ENCODE data around the gene KEL.

Gene KEL

DNA sequence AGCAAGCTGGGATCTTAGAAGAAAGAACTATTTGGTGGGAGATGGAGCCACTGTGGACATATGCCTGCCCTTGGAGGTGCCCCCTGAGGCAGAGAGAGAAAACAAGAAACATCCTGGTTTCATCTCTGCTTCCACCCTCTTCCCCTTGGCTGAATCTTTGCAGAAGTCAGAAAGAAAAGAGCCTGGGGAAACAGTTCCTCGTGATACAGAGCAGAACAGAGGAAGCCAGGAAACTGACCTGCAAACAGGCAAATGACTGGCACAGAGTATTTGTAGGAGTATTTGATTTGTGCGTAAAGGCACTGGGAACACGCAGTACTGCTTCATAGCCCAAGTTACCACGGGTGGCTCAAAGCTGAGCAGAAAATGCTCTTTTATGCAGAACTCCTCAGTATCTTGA lies 7.0 kb upstream of the KEL start:
- Histone ChIP-seq H2AFZ (ENCODE audit: low read depth, low read length, severe bottlenecking) (no peak overlapping the region), H4K20me1 (ENCODE audit: low read depth, low read length) (no peaks in the 10 kb centered on the region)

DNA sequence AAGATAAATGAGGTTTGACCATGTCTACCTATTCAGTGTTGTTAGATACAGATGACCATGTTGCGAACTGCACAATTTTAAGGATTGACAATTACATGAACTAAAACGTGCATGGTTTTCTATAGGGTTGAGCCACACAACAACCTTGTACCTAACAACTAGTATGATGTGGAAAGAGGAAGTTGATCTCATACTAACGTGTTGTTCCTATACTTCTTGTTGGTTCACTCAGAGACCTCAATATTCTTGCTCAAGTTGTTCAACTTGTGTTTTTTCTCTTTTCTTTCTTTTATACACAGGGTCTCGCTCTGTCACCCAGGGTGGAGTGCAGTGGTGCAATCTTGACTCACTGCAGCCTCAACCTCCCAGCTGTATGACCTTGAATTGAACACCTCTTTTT lies 6.1 kb upstream of the KEL start:
- Histone ChIP-seq H3F3A (ENCODE audit: insufficient read depth) (no peaks in the 10 kb centered on the region), H3K36me3 (ENCODE audit: low read length) (no peaks in the 10 kb centered on the region), H3K27me3 (ENCODE audit: low read length) (no peaks in the 10 kb centered on the region), H3K4me2 (ENCODE audit: low read depth, low read length, poor library complexity, severe bottlenecking) (no peak overlapping the region), H3K9ac (ENCODE audit: low read length) (no peak overlapping the region), H3K9me3 (ENCODE audit: insufficient read depth, low read length) (no peaks in the 10 kb centered on the region), H4K20me1 (ENCODE audit: low read depth, low read length) (no peaks in the 10 kb centered on the region), H3K4me3 (ENCODE audit: insufficient read depth, low read length, poor library complexity, severe bottlenecking) (no peak overlapping the region), H3K79me2 (ENCODE audit: insufficient read depth, low read length) (no peaks in the 10 kb centered on the region), H3K9me2 (replicated peaks; ENCODE audit: insufficient read depth, low read length) (no peaks in the 10 kb centered on the region), H2AFZ (ENCODE audit: low read depth, low read length, severe bottlenecking) (no peak overlapping the region), H3K27ac (ENCODE audit: low read depth, low read length) (no peak overlapping the region)
- TF ChIP-seq, protein P1, sequence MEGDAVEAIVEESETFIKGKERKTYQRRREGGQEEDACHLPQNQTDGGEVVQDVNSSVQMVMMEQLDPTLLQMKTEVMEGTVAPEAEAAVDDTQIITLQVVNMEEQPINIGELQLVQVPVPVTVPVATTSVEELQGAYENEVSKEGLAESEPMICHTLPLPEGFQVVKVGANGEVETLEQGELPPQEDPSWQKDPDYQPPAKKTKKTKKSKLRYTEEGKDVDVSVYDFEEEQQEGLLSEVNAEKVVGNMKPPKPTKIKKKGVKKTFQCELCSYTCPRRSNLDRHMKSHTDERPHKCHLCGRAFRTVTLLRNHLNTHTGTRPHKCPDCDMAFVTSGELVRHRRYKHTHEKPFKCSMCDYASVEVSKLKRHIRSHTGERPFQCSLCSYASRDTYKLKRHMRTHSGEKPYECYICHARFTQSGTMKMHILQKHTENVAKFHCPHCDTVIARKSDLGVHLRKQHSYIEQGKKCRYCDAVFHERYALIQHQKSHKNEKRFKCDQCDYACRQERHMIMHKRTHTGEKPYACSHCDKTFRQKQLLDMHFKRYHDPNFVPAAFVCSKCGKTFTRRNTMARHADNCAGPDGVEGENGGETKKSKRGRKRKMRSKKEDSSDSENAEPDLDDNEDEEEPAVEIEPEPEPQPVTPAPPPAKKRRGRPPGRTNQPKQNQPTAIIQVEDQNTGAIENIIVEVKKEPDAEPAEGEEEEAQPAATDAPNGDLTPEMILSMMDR (IDR thresholded peaks at IDR 0.05; ENCODE audit: insufficient read depth, low read length, poor library complexity, severe bottlenecking), result no peak
- TF ChIP-seq EZH2phosphoT487 (conservative IDR thresholded peaks at IDR 0.05; ENCODE audit: low read length), result no peak

More for the DNA sequence above, 7.0 kb upstream of the KEL start:
- Histone ChIP-seq H3K4me3 (ENCODE audit: insufficient read depth, low read length, poor library complexity, severe bottlenecking) (no peak overlapping the region), H3K79me2 (ENCODE audit: insufficient read depth, low read length) (no peaks in the 10 kb centered on the region), H3K36me3 (ENCODE audit: low read length) (no peaks in the 10 kb centered on the region), H3K9me2 (replicated peaks; ENCODE audit: insufficient read depth, low read length) (no peaks in the 10 kb centered on the region), H3K9me3 (ENCODE audit: insufficient read depth, low read length) (no peaks in the 10 kb centered on the region), H3K4me2 (ENCODE audit: low read depth, low read length, poor library complexity, severe bottlenecking) (no peak overlapping the region), H3K27ac (ENCODE audit: low read depth, low read length) (no peak overlapping the region), H3K9ac (ENCODE audit: low read length) (no peak overlapping the region), H3K27me3 (ENCODE audit: low read length) (no peaks in the 10 kb centered on the region), H3F3A (ENCODE audit: insufficient read depth) (no peaks in the 10 kb centered on the region)
- TF ChIP-seq EZH2phosphoT487 (conservative IDR thresholded peaks at IDR 0.05; ENCODE audit: low read length), result no peak
- TF ChIP-seq, protein P1 (IDR thresholded peaks at IDR 0.05; ENCODE audit: insufficient read depth, low read length, poor library complexity, severe bottlenecking), result no peak

DNA sequence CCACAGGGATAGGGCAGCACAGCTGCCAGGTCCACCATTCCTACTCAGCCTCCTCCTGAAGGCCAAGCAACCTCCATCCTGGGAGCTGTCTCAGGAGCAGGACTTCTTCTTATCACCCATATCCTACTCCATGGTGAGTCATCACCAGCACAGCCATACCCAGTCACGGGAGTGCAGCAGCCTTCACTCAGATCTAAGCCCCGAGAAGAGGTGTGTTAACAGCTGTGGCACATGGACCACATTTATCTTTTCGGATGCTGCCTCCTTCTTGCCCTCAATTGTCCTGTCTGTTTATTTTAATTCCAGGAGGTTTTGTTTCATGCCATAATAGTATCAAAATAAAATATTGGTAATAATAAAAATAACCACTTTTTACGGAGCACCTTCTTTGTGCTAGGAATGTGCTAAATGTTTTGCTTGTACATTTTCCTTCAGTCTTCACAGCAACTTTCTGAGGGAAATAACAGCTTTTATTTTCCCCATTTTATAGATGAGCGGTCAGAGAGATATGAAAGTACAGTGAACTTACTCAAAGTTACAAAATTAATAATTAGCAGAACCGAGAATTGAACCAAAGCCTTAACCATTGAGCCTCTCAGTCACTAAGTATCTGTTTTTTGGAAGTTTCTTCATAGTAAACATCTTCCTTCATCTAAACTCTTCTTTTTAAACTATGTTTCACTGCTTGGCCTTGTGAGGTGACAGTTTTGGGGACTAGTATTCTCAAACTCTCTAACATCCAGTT lies 2.5 kb upstream of the KEL start:
- H3K9me3 ChIP-seq (ENCODE audit: insufficient read depth, low read length), result no peaks in the 10 kb centered on the region
- no peak overlapping the region for H3K9ac ChIP-seq (ENCODE audit: low read length)
- H3K27ac ChIP-seq (ENCODE audit: low read depth, low read length), result no peak overlapping the region
- no peak for TF ChIP-seq EZH2phosphoT487 (conservative IDR thresholded peaks at IDR 0.05; ENCODE audit: low read length)
- TF ChIP-seq, protein P1 (IDR thresholded peaks at IDR 0.05; ENCODE audit: insufficient read depth, low read length, poor library complexity, severe bottlenecking), result no peak
- no peaks in the 10 kb centered on the region for H3K79me2 ChIP-seq (ENCODE audit: insufficient read depth, low read length)
- no peak overlapping the region for H3K4me3 ChIP-seq (ENCODE audit: insufficient read depth, low read length, poor library complexity, severe bottlenecking)
- no peaks in the 10 kb centered on the region for H4K20me1 ChIP-seq (ENCODE audit: low read depth, low read length)
- no peak overlapping the region for H3K4me2 ChIP-seq (ENCODE audit: low read depth, low read length, poor library complexity, severe bottlenecking)
- no peaks in the 10 kb centered on the region for H3K27me3 ChIP-seq (ENCODE audit: low read length)
- H2AFZ ChIP-seq (ENCODE audit: low read depth, low read length, severe bottlenecking), result no peak overlapping the region
- H3K36me3 ChIP-seq (ENCODE audit: low read length), result no peaks in the 10 kb centered on the region
- no peaks in the 10 kb centered on the region for H3F3A ChIP-seq (ENCODE audit: insufficient read depth)
- no peaks in the 10 kb centered on the region for H3K9me2 ChIP-seq (replicated peaks; ENCODE audit: insufficient read depth, low read length)
